Lower leg skin (tissue), 3 donors: ENCODE measurements around the gene MMP7.

ENCODE experiments used
- POLR2A ChIP-seq, 2 donors: fragments of 450-650 bp; IDR thresholded peaks; one replicate each; pipeline ENCODE4 v1.6.1; 2016 to 2017; ENCODE audit warnings: antibody characterized with exemption in 2 of 2, mild to moderate bottlenecking in 1 of 2, moderate library complexity in 1 of 2
- TF ChIP-seq, protein P1 (sequence below), 3 donors: fragments of 450-650 bp; IDR thresholded peaks; one replicate each; pipeline ENCODE4 v1.5.1; 2016; ENCODE audit warnings: antibody characterized with exemption in 3 of 3, mild to moderate bottlenecking in 3 of 3, moderate library complexity in 2 of 3

DNA sequence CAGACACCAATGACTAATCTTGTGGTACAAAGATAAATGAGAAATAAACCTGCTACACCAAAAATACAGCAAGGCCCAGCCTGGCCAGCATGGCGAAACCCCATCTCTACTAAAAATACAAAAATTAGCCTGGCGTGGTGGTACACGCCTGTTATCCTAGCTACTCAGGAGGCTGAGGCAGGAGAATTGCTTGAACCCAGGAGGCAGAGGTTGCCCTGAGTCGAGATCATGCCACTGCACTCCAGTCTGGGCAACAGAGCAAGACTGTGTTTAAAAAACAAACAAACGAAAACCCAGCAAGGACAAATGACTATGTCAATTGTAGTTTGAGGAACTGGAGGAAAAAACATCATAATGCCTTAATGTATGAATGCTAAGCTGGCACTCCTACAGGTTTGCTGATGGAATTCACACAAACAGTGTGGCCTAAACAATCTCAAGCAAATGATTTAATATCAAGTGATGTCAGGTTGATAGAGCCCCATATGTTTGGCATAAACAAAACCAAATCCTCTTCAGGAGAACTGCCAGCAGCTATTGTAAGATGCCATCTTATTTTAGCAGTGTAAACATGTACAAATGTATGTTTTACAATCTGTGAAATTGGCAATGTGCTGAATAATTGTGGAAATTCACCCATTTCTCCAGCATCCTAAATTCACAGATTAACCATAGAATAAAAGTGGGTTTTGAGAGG lies 20.0 kb downstream of the MMP7 start:
- TF ChIP-seq POLR2A (IDR thresholded peaks at IDR 0.05): no peak
- TF ChIP-seq, protein P1, sequence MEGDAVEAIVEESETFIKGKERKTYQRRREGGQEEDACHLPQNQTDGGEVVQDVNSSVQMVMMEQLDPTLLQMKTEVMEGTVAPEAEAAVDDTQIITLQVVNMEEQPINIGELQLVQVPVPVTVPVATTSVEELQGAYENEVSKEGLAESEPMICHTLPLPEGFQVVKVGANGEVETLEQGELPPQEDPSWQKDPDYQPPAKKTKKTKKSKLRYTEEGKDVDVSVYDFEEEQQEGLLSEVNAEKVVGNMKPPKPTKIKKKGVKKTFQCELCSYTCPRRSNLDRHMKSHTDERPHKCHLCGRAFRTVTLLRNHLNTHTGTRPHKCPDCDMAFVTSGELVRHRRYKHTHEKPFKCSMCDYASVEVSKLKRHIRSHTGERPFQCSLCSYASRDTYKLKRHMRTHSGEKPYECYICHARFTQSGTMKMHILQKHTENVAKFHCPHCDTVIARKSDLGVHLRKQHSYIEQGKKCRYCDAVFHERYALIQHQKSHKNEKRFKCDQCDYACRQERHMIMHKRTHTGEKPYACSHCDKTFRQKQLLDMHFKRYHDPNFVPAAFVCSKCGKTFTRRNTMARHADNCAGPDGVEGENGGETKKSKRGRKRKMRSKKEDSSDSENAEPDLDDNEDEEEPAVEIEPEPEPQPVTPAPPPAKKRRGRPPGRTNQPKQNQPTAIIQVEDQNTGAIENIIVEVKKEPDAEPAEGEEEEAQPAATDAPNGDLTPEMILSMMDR (IDR thresholded peaks at IDR 0.05): no peak
